GM21526 (cell line): ENCODE data around the gene PTBP2.
A peak's percentile ranks its signal among the peaks of the same experiment; 100 is the strongest.

Experiments
- ATAC-seq: cut with Tn5 transposase; IDR thresholded peaks from one replicate; pipeline ENCODE4 v1.9.1; 2021; ENCODE audit warnings: moderate library complexity; ENCODE audit not compliant: unreplicated experiment, low FRiP score

The PTBP2 gene

GRCh38 chr1:96721416-96722160 lies at the start of gene PTBP2:
TSS of gene PTBP2 (plus strand) at chr1:96721784. CDS start at chr1:96721865, 81 bp downstream.
- peak; percentile 95 for ATAC-seq

- ATAC-seq, result no peak
Observed at GRCh38 chr1:96674915-96675314, 46.7 kb upstream of the PTBP2 start.

- no peak for ATAC-seq
Observed at GRCh38 chr1:96682056-96682455, 39.5 kb upstream of the PTBP2 start.

GRCh38 chr1:96683931-96684330 lies 37.7 kb upstream of the PTBP2 start:
- ATAC-seq, result no peak

- no peak for ATAC-seq
Observed at GRCh38 chr1:96684744-96685143, 36.8 kb upstream of the PTBP2 start.

GRCh38 chr1:96688767-96689166 lies 32.8 kb upstream of the PTBP2 start:
- no peak for ATAC-seq

- no peak for ATAC-seq
Observed at GRCh38 chr1:96695954-96696353, 25.6 kb upstream of the PTBP2 start.

- ATAC-seq, result no peak
Observed at GRCh38 chr1:96698342-96698983, 23.1 kb upstream of the PTBP2 start.

GRCh38 chr1:96703186-96703585 lies 18.4 kb upstream of the PTBP2 start:
- no peak for ATAC-seq

GRCh38 chr1:96707023-96707422 lies 14.6 kb upstream of the PTBP2 start:
- no peak for ATAC-seq

- ATAC-seq, result no peak
Observed at GRCh38 chr1:96708482-96708881, 13.1 kb upstream of the PTBP2 start.

- ATAC-seq, result no peak
Observed at GRCh38 chr1:96710708-96711477, 10.7 kb upstream of the PTBP2 start.

GRCh38 chr1:96713649-96714048 lies 7.9 kb upstream of the PTBP2 start:
- ATAC-seq, result no peak

GRCh38 chr1:96714881-96715280 lies 6.7 kb upstream of the PTBP2 start:
- no peak for ATAC-seq

- no peak for ATAC-seq
Observed at GRCh38 chr1:96715482-96715881, 6.1 kb upstream of the PTBP2 start.

- ATAC-seq, result peak; percentile 14
Observed at GRCh38 chr1:96721053-96721415, 550 bp upstream of the PTBP2 start.

GRCh38 chr1:96722161-96722922 lies 758 bp downstream of the PTBP2 start:
- peak; percentile 50 for ATAC-seq

- ATAC-seq, result no peak
Observed at GRCh38 chr1:96722958-96723357, 1.4 kb downstream of the PTBP2 start.

- ATAC-seq, result no peak
Observed at GRCh38 chr1:96723377-96723776, 1.8 kb downstream of the PTBP2 start.

- ATAC-seq, result no peak
Observed at GRCh38 chr1:96723936-96724335, 2.4 kb downstream of the PTBP2 start.

GRCh38 chr1:96727860-96728259 lies 6.3 kb downstream of the PTBP2 start:
- ATAC-seq, result no peak
